ENCODE measurements around the gene BAG3. TPM values are rescaled to one million over a fixed set of nuclear protein-coding genes. Genes with fewer than 3 reads are reported as not detected.

Gene BAG3
- total and polyA plus RNA-seq, 2 of the 8 experiments (the other 6 are each of a cell fraction or from before 2014, with no cell fraction given) = 3.5 to 13.3 TPM

- TF ChIP-seq SP4 (IDR thresholded peaks at IDR 0.05; ENCODE audit: low read length) (no peak), SP2 (IDR thresholded peaks at IDR 0.05; ENCODE audit: low read length) (peak; percentile 46), KDM4A (IDR thresholded peaks at IDR 0.05; ENCODE audit: low read depth, low read length, severe bottlenecking) (peak; percentile 8), ATF3 (IDR thresholded peaks at IDR 0.05; ENCODE audit: insufficient read depth, low read depth, low read length) (no peak), MAX (IDR thresholded peaks at IDR 0.05) (no peak), BACH1 (IDR thresholded peaks at IDR 0.05; ENCODE audit: low read length) (no peak), EZH2 (IDR thresholded peaks at IDR 0.05; ENCODE audit: low read depth, low read length, severe bottlenecking) (no peak), POU5F1 (IDR thresholded peaks at IDR 0.05; ENCODE audit: low read depth, low read length) (peak; percentile 97), JUND (IDR thresholded peaks at IDR 0.05; ENCODE audit: low read length) (peak; percentile 36), KDM1A (IDR thresholded peaks at IDR 0.05; ENCODE audit: borderline replicate concordance, low read length) (peak; percentile 77; the same call in 1 of the 2 replicates), TBP (IDR thresholded peaks at IDR 0.05; ENCODE audit: low read depth, low read length) (peak; percentile 75), POLR2A (IDR thresholded peaks at IDR 0.05; ENCODE audit: control extremely low read depth in 1 of 2, low read depth in 2 of 2, low read length in 2 of 2) (peak; percentile 44 to 64), EGR1 (IDR thresholded peaks at IDR 0.05; ENCODE audit: borderline replicate concordance, low read depth, low read length) (no peak), GTF2F1 (IDR thresholded peaks at IDR 0.05; ENCODE audit: borderline replicate concordance, low read depth, low read length) (peak; percentile 53; the same call in 1 of the 2 replicates), E2F6 (IDR thresholded peaks at IDR 0.05) (no peak), CHD2 (IDR thresholded peaks at IDR 0.05; ENCODE audit: low read length) (no peak)
Measured at GRCh38 chr10:119687192-119688032, 36.2 kb downstream of the BAG3 start (continued).

All from H1 (cell line).